Thoracic aorta (tissue), 2 donors: ENCODE data around the gene VCP. TPM values are rescaled to one million over a fixed set of nuclear protein-coding genes. Genes with fewer than 3 reads are reported as not detected.

ENCODE experiments used
- ATAC-seq: fragments of 150-250 bp; one replicate; pipeline ENCODE4 v1.8.0; 2017; ENCODE audit warnings: low read depth; ENCODE audit not compliant: insufficient number of reproducible peaks, low FRiP score
- DNase-seq: peaks from one replicate; pipeline ENCODE4 v3.0.0-alpha.2; 2020; ENCODE audit warnings: low spot score
- H3K27ac ChIP-seq, 2 donors: fragments of 200-600 bp; sonication (generic); 1 replicate in 1 of 2; 2 replicates in 1 of 2; pipeline ENCODE4 v1.5.1; 2016; ENCODE audit warnings: mild to moderate bottlenecking in 2 of 2, moderate library complexity in 2 of 2
- H3K27me3 ChIP-seq: fragments of 200-600 bp; sonication (generic); replicated peaks from 2 replicates; pipeline ENCODE4 v1.6.0; 2016; ENCODE audit warnings: mild to moderate bottlenecking; ENCODE audit not compliant: insufficient read depth
- H3K36me3 ChIP-seq: fragments of 200-600 bp; sonication (generic); one replicate; pipeline ENCODE4 v1.5.1; 2016
- H3K4me1 ChIP-seq, 2 donors: fragments of 200-600 bp; sonication (generic); 1 replicate in 1 of 2; 2 replicates in 1 of 2; pipeline versions ENCODE4 v1.5.1 to v1.6.0; 2016; ENCODE audit warnings: low read depth in 2 of 2, mild to moderate bottlenecking in 1 of 2; ENCODE audit not compliant: control insufficient read depth in 1 of 2
- H3K4me3 ChIP-seq: fragments of 200-600 bp; sonication (generic); 2 replicates; pipeline ENCODE4 v1.5.1; 2016; ENCODE audit warnings: mild to moderate bottlenecking
- H3K9me3 ChIP-seq: fragments of 200-600 bp; sonication (generic); 2 replicates; pipeline ENCODE4 v1.5.1; 2016
- CTCF ChIP-seq: fragments of 200-600 bp; sonication (generic); IDR thresholded peaks from one replicate; pipeline ENCODE4 v1.5.1; 2019; ENCODE audit warnings: antibody characterized with exemption
- total RNA-seq, 2 donors: library from RNA; depleted of rRNA; stranded (reverse); fragments of >200 nt; gene quantifications; one replicate each; pipeline versions ENCODE4 v1.1.0 to v1.2.3, GENCODE V29; 2016

Gene VCP
- total RNA-seq, 2 donors from 2014 or later, result 179 to 204 TPM

- Histone ChIP-seq H3K4me3 (peak overlapping the region; percentile 97), H3K27me3 (no peaks in the 10 kb centered on the region), H3K4me1 (peaks cover 20 to 43% of the 10 kb centered on the region in 2 donors), H3K36me3 (peaks cover 18% of the 10 kb centered on the region), H3K9me3 (no peaks in the 10 kb centered on the region), H3K27ac (peak overlapping the region; percentile 100)
- TF ChIP-seq CTCF, result no peak
- no peak for ATAC-seq
- DNase-seq, result no peak
Observed at GRCh38 chr9:35070823-35071813, 1.3 kb downstream of the VCP start.

DNA sequence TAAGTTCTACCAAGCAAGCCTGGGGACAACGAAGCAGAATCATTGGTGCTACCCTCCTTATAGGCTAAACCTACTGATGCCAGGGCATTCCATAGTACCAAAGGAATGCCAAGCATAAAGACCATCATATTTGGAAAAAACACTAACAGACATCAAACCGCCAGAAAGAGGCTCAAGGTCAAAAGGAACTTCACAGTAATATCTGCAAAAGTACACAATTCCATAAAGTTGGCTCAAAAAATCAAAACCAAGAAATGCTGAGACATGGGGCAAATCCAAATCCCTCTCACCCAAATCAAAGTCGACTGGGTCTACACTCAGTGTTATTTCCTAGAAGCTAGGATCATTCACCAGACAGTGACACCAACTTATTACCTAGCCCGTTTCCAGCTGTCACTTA is 3.4 kb downstream of the VCP start:
- no peak for ATAC-seq
- TF ChIP-seq CTCF, result no peak
- no peak for DNase-seq
- Histone ChIP-seq H3K4me1 (peaks cover 20 to 43% of the 10 kb centered on the region in 2 donors), H3K27ac (no peak overlapping the region), H3K36me3 (peaks cover 39% of the 10 kb centered on the region), H3K27me3 (no peaks in the 10 kb centered on the region), H3K9me3 (no peaks in the 10 kb centered on the region), H3K4me3 (peak overlapping the region; percentile 10)

DNA sequence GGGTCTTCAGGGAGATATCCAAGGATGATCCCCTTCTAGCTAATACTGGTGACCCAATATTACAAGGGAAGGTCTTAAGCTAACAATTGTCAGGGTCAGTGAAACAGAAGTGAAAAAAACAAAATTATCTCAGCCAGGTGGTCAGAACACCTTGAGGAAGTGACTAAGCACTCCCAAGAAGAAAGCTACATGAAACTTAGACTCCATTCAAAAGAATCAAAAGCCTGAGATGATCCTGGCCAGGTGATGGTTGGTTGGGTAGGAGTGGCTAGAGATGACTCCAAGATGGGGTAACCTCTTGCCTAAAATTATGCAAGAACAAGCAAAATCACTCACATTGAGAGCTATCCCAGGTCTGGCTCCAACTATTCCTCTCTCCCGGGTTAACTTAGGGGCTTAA is 5.4 kb downstream of the VCP start:
- Histone ChIP-seq H3K36me3 (peaks cover 59% of the 10 kb centered on the region), H3K27me3 (no peaks in the 10 kb centered on the region), H3K9me3 (no peaks in the 10 kb centered on the region), H3K27ac (no peak overlapping the region), H3K4me3 (no peak overlapping the region), H3K4me1 (peaks cover 20 to 43% of the 10 kb centered on the region in 2 donors)
- ATAC-seq (no peak), DNase-seq (no peak)
- TF ChIP-seq CTCF, result no peak

GRCh38 chr9:35060548-35061207 is 11.7 kb downstream of the VCP start:
- TF ChIP-seq CTCF, result no peak
- H3K4me1 ChIP-seq, result no peaks in the 10 kb centered on the region
- no peak for DNase-seq
- no peaks in the 10 kb centered on the region for H3K27me3 ChIP-seq
- no peak overlapping the region for H3K27ac ChIP-seq
- no peak for ATAC-seq
- H3K9me3 ChIP-seq, result no peaks in the 10 kb centered on the region
- peaks cover 95% of the 10 kb centered on the region for H3K36me3 ChIP-seq
- H3K4me3 ChIP-seq, result no peak overlapping the region

- Histone ChIP-seq H3K4me3 (no peak overlapping the region), H3K27ac (no peak overlapping the region), H3K9me3 (no peaks in the 10 kb centered on the region), H3K36me3 (peaks cover 86% of the 10 kb centered on the region), H3K27me3 (no peaks in the 10 kb centered on the region), H3K4me1 (no peaks in the 10 kb centered on the region)
- DNase-seq (no peak), ATAC-seq (no peak)
- no peak for TF ChIP-seq CTCF
Observed at GRCh38 chr9:35059438-35059837, 13.0 kb downstream of the VCP start.
